ENCODE measurements around the gene TAF4. TPM values are rescaled to one million over a fixed set of nuclear protein-coding genes. Genes with fewer than 3 reads are reported as not detected.

TAF4 gene
- total RNA-seq, 3 donors from 2014 or later, result 11.1 to 13.0 (median 12.7) TPM

GRCh38 chr20:62039738-62040137 is 25.9 kb downstream of the TAF4 start:
- Histone ChIP-seq H3K27me3 (no peaks in the 10 kb centered on the region), H3K36me3 (no peaks in the 10 kb centered on the region), H3K9me3 (no peaks in the 10 kb centered on the region), H3K27ac (no peak overlapping the region), H3K4me1 (no peaks in the 10 kb centered on the region), H3K4me3 (no peak overlapping the region)
- TF ChIP-seq CTCF (IDR thresholded peaks at IDR 0.05) (no peak), POLR2AphosphoS5 (IDR thresholded peaks at IDR 0.05) (no peak), POLR2A (IDR thresholded peaks at IDR 0.05) (no peak)
- intact Hi-C loops (cut with DNase I; ENCODE audit: low total_unique reads), result no loop called here
- no peak for DNase-seq (ENCODE audit: low spot score in 2 of 2)

- Histone ChIP-seq H3K4me1 (no peaks in the 10 kb centered on the region), H3K9me3 (no peaks in the 10 kb centered on the region), H3K27me3 (no peaks in the 10 kb centered on the region), H3K4me3 (no peak overlapping the region), H3K27ac (no peak overlapping the region), H3K36me3 (no peaks in the 10 kb centered on the region)
- TF ChIP-seq CTCF (IDR thresholded peaks at IDR 0.05) (no peak), POLR2AphosphoS5 (IDR thresholded peaks at IDR 0.05) (no peak), POLR2A (IDR thresholded peaks at IDR 0.05) (no peak)
- intact Hi-C loops (cut with DNase I; ENCODE audit: low total_unique reads), result no loop called here
- DNase-seq (ENCODE audit: low spot score in 2 of 2), result no peak
Observed at GRCh38 chr20:62032609-62033368, 32.9 kb downstream of the TAF4 start.

GRCh38 chr20:62031462-62032092 is 34.1 kb downstream of the TAF4 start:
- Histone ChIP-seq H3K27me3 (no peaks in the 10 kb centered on the region), H3K4me1 (peaks cover 0 to 7% of the 10 kb centered on the region in 2 donors), H3K36me3 (no peaks in the 10 kb centered on the region), H3K9me3 (no peaks in the 10 kb centered on the region), H3K27ac (no peak overlapping the region), H3K4me3 (no peak overlapping the region)
- intact Hi-C loops (cut with DNase I; ENCODE audit: low total_unique reads), result no loop called here
- no peak for DNase-seq (ENCODE audit: low spot score in 2 of 2)
- no peak for TF ChIP-seq POLR2AphosphoS5 (IDR thresholded peaks at IDR 0.05)
- TF ChIP-seq CTCF (IDR thresholded peaks at IDR 0.05), result no peak
- TF ChIP-seq POLR2A (IDR thresholded peaks at IDR 0.05), result no peak

GRCh38 chr20:62030834-62031434 is 34.7 kb downstream of the TAF4 start:
- H3K27me3 ChIP-seq, result no peaks in the 10 kb centered on the region
- no peaks in the 10 kb centered on the region for H3K9me3 ChIP-seq
- H3K4me3 ChIP-seq, result no peak overlapping the region
- intact Hi-C loops (cut with DNase I; ENCODE audit: low total_unique reads), result no loop called here
- no peak for TF ChIP-seq CTCF (IDR thresholded peaks at IDR 0.05)
- TF ChIP-seq POLR2AphosphoS5 (IDR thresholded peaks at IDR 0.05), result no peak
- no peak for TF ChIP-seq POLR2A (IDR thresholded peaks at IDR 0.05)
- no peak overlapping the region for H3K27ac ChIP-seq
- H3K36me3 ChIP-seq, result no peaks in the 10 kb centered on the region
- no peak for DNase-seq (ENCODE audit: low spot score in 2 of 2)
- peaks cover 0 to 7% of the 10 kb centered on the region in 2 donors for H3K4me1 ChIP-seq

GRCh38 chr20:62030357-62030756 is 35.3 kb downstream of the TAF4 start:
- no peak overlapping the region for H3K27ac ChIP-seq
- DNase-seq (ENCODE audit: low spot score in 2 of 2), result no peak
- H3K27me3 ChIP-seq, result no peaks in the 10 kb centered on the region
- intact Hi-C loops (cut with DNase I; ENCODE audit: low total_unique reads), result no loop called here
- TF ChIP-seq POLR2AphosphoS5 (IDR thresholded peaks at IDR 0.05) (no peak), POLR2A (IDR thresholded peaks at IDR 0.05) (no peak), CTCF (IDR thresholded peaks at IDR 0.05) (no peak)
- peaks cover 0 to 7% of the 10 kb centered on the region in 2 donors for H3K4me1 ChIP-seq
- no peak overlapping the region for H3K4me3 ChIP-seq
- H3K9me3 ChIP-seq, result no peaks in the 10 kb centered on the region
- H3K36me3 ChIP-seq, result no peaks in the 10 kb centered on the region
